Lung (tissue), 12 donors: ENCODE results near the gene FBXL16. TPM values are rescaled to one million over a fixed set of nuclear protein-coding genes. Genes with fewer than 3 reads are reported as not detected.

Experiments
- ATAC-seq: fragments of 200-7000 bp; cut with Tn5 transposase; one replicate; pipeline ENCODE4 v1.9.1; 2020; ENCODE audit warnings: moderate number of reproducible peaks; ENCODE audit not compliant: insufficient read depth, low FRiP score
- DNase-seq, 3 donors: peaks; one replicate each; pipeline ENCODE4 v3.0.0-alpha.2; 2013 to 2017
- H3K27ac ChIP-seq, 2 donors: one replicate each; pipeline ENCODE4 v1.5.1; 2013; ENCODE audit warnings: mild to moderate bottlenecking in 2 of 2, moderate library complexity in 2 of 2, control low read depth in 1 of 2, inconsistent platforms in 1 of 2, low read depth in 1 of 2, low read length in 1 of 2
- H3K27me3 ChIP-seq, 3 donors: one replicate each; pipeline ENCODE4 v1.5.1; 2013; ENCODE audit warnings: low read length in 2 of 3; ENCODE audit not compliant: control insufficient read depth in 3 of 3, insufficient read depth in 3 of 3
- H3K36me3 ChIP-seq, 4 donors: one replicate each; pipeline ENCODE4 v1.5.1; 2013; ENCODE audit warnings: low read length in 4 of 4, mild to moderate bottlenecking in 1 of 4, moderate library complexity in 1 of 4; ENCODE audit not compliant: control insufficient read depth in 4 of 4, insufficient read depth in 4 of 4
- H3K4me1 ChIP-seq, 5 donors: one replicate each; pipeline ENCODE4 v1.5.1; 2013; ENCODE audit warnings: low read length in 5 of 5, mild to moderate bottlenecking in 2 of 5, moderate library complexity in 1 of 5; ENCODE audit not compliant: control insufficient read depth in 5 of 5, insufficient read depth in 5 of 5
- H3K4me3 ChIP-seq: one replicate; pipeline ENCODE4 v1.5.1; 2013; ENCODE audit warnings: mild to moderate bottlenecking, control low read depth, moderate library complexity
- H3K9ac ChIP-seq, 2 donors: one replicate each; pipeline ENCODE4 v1.5.1; 2013; ENCODE audit warnings: low read length in 2 of 2, control low read depth in 1 of 2; ENCODE audit not compliant: insufficient read depth in 1 of 2
- H3K9me3 ChIP-seq, 4 donors: one replicate each; pipeline ENCODE4 v1.5.1; 2013; ENCODE audit warnings: low read length in 3 of 4, mild to moderate bottlenecking in 1 of 4, moderate library complexity in 1 of 4; ENCODE audit not compliant: control insufficient read depth in 4 of 4, insufficient read depth in 3 of 4
- WGBS, 2 donors: extraction: QIAGEN DNeasy Blood & Tissue Kit; methylation state at CpG; one replicate each; pipeline ENCODE4 v1.1.7; 2013; 5-methylcytosine and 5-hydroxymethylcytosine counted together
- polyA plus RNA-seq, 2 donors: library from polyadenylated mRNA; stranded (reverse); fragments of 200-250 nt; gene quantifications; one replicate each; pipeline ENCODE4 v1.2.1, GENCODE V29; 2013
- total RNA-seq, 2 donors: library from RNA; depleted of rRNA in 1 of 2; stranded (reverse); fragments of >200 nt in 1 of 2; gene quantifications; one replicate each; pipeline ENCODE4 v1.2.1, GENCODE V29; 2014 to 2021
- TF ChIP-seq, protein P1 (sequence below): IDR thresholded peaks from 2 replicates; pipeline ENCODE4 v1.5.1; 2012; ENCODE audit warnings: mild to moderate bottlenecking; ENCODE audit errors: control extremely low read depth, extremely low read depth
- donor health status: control.
- donor health status: control.
- donor health status: Bipolar disorder and iron deficiency.
- donor health status: healthy.
- donor health status: DM: yes; HTN: yes; CAD: no.

FBXL16 gene
- total and polyA plus RNA-seq, 4 donors: 0.14 to 7.4 (median 2.9) TPM

DNA sequence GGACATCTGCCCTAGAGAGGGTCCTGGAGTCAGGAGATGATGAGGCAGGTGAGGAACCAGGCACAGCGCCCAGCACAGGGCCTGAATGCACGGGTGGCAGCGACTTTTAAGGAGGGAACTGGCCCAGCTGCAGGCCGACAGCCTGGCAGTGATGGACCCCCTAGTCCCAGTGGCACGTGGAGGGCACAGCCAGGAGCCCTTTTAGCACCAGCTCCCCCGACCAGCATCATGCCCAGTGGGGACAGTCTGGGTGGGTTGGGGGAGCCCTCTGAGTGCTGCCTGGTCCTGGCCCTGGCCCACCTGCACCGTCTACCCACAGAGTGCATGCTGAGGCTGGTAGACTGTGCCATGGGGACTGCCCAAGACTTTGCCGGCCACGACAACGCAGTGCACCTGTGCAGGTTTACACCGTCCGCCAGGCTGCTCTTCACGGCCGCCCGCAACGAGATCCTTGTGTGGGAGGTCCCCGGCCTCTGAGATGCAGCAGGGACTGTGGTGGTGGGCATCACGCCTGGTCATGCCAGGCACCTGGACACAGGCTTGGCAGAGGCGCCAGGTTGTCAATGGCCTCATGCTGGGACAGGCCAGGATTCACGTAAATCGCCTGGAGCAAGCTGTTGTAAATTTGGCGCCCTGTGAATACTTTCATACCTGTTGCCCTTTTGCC is 38.4 kb downstream of the FBXL16 start:
- no peak overlapping the region for H3K4me3 ChIP-seq
- no peak overlapping the region for H3K9ac ChIP-seq
- H3K27ac ChIP-seq: no peak overlapping the region
- H3K9me3 ChIP-seq: no peaks in the 10 kb centered on the region
- H3K4me1 ChIP-seq: peaks cover 0 to 15% (median 3%) of the 10 kb centered on the region in 5 donors
- no peak for ATAC-seq
- WGBS, 2 donors: 88 to 90% methylated on average over 22 of the region's 22 CpGs
- H3K36me3 ChIP-seq: peaks cover 2 to 29% (median 12%) of the 10 kb centered on the region in 4 donors
- no peaks in the 10 kb centered on the region for H3K27me3 ChIP-seq
- TF ChIP-seq, protein P1, sequence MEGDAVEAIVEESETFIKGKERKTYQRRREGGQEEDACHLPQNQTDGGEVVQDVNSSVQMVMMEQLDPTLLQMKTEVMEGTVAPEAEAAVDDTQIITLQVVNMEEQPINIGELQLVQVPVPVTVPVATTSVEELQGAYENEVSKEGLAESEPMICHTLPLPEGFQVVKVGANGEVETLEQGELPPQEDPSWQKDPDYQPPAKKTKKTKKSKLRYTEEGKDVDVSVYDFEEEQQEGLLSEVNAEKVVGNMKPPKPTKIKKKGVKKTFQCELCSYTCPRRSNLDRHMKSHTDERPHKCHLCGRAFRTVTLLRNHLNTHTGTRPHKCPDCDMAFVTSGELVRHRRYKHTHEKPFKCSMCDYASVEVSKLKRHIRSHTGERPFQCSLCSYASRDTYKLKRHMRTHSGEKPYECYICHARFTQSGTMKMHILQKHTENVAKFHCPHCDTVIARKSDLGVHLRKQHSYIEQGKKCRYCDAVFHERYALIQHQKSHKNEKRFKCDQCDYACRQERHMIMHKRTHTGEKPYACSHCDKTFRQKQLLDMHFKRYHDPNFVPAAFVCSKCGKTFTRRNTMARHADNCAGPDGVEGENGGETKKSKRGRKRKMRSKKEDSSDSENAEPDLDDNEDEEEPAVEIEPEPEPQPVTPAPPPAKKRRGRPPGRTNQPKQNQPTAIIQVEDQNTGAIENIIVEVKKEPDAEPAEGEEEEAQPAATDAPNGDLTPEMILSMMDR: no peak
- DNase-seq: no peak

DNA sequence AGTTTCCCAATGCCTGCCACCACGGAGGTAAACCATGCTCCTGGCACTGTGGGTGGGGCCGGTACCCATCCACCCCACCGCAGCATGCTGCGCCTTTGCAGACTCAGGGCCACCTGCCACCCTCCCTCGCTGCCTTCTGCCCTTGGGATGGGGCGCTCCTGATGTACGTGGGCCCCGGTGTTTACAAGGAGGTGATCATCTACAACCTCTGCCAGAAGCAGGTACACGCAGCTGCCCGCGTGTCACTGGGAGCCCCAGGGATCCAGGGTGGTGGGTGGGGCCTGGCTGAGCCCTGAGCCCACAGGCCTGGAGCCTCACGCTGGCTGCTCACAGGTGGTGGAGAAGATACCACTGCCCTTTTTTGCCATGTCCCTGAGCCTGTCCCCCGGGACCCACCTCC is 39.0 kb downstream of the FBXL16 start:
- ATAC-seq: no peak
- H3K9me3 ChIP-seq: no peaks in the 10 kb centered on the region
- 89 to 95% methylated on average over 13 of the region's 13 CpGs for WGBS, 2 donors
- H3K27me3 ChIP-seq: no peaks in the 10 kb centered on the region
- peaks cover 0 to 22% (median 9%) of the 10 kb centered on the region in 4 donors for H3K36me3 ChIP-seq
- peaks cover 0 to 15% (median 3%) of the 10 kb centered on the region in 5 donors for H3K4me1 ChIP-seq
- H3K4me3 ChIP-seq: no peak overlapping the region
- no peak overlapping the region for H3K27ac ChIP-seq
- TF ChIP-seq, protein P1: no peak
- DNase-seq: no peak
- H3K9ac ChIP-seq: no peak overlapping the region

DNA sequence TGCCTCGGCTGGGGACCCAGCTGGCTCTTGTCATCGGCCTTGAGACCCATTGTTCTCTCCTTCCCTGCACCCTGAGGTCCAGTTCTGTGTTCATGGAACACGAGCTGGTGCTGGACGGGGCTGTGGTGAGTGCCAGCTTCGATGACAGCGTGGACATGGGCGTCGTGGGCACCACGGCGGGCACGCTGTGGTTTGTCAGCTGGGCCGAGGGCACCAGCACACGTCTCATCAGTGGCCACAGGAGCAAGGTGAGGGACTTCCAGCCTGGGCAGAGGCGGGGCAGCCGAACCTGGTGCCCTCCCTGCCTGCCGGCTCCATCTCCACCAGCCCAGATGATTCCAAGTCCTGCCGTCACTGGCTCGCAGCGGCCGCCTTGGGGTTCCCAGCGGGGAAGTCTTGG is 43.0 kb downstream of the FBXL16 start:
- no peak for DNase-seq
- H3K27ac ChIP-seq: no peak overlapping the region
- peaks cover 0 to 11% (median 0%) of the 10 kb centered on the region in 4 donors for H3K36me3 ChIP-seq
- peaks cover 0 to 11% (median 3%) of the 10 kb centered on the region in 5 donors for H3K4me1 ChIP-seq
- TF ChIP-seq, protein P1: no peak
- no peaks in the 10 kb centered on the region for H3K27me3 ChIP-seq
- no peak for ATAC-seq
- H3K4me3 ChIP-seq: no peak overlapping the region
- no peak overlapping the region for H3K9ac ChIP-seq
- 95 to 96% methylated on average over 20 to 21 of the region's 21 CpGs for WGBS, 2 donors
- no peaks in the 10 kb centered on the region for H3K9me3 ChIP-seq
